Esophagus muscularis mucosa (tissue), 3 donors: ENCODE measurements around the gene ZSCAN5A.

Experiments
- EP300 ChIP-seq: sonication (generic); formaldehyde crosslinking; IDR thresholded peaks from one replicate; pipeline ENCODE4 v1.6.1; 2017; ENCODE audit warnings: antibody characterized with exemption
- POLR2A ChIP-seq: fragments of 450-650 bp; IDR thresholded peaks from one replicate; pipeline ENCODE4 v1.6.1; 2017; ENCODE audit warnings: antibody characterized with exemption, moderate library complexity, mild to moderate bottlenecking, low read depth
- POLR2AphosphoS5 ChIP-seq, 2 donors: sonication (generic); formaldehyde crosslinking; IDR thresholded peaks; one replicate each; pipeline ENCODE4 v1.6.1; 2017; ENCODE audit warnings: antibody characterized with exemption in 2 of 2

DNA sequence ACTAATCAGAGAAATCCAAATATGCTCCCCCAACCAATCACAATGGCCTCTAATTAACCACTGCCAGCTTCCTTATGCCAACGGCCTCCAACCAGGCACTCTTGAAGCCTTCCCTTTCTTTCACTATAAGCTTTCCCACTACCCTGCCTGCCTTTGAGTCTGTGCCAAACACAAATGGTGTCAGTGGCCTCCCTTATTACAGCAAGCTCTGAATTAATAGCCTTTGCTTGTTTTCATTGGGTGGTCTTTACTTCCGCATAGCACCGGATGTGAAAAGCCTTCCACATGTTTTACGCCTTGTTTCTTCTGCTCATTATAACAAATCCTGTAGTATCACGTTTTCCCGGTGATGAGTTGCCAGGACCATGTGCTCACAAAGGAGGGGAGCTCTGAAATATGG lies 43.5 kb downstream of the ZSCAN5A start:
- no peak for TF ChIP-seq POLR2A
- TF ChIP-seq POLR2AphosphoS5 (IDR thresholded peaks at IDR 0.05) = no peak
- TF ChIP-seq EP300 = no peak
